Measurements from ENCODE around the gene UFD1. TPM values are rescaled to one million over a fixed set of nuclear protein-coding genes. Genes with fewer than 3 reads are reported as not detected.

The UFD1 gene
- total and polyA plus RNA-seq, 3 donors from 2014 or later = 46.1 to 86.6 (median 54.5) TPM

DNA sequence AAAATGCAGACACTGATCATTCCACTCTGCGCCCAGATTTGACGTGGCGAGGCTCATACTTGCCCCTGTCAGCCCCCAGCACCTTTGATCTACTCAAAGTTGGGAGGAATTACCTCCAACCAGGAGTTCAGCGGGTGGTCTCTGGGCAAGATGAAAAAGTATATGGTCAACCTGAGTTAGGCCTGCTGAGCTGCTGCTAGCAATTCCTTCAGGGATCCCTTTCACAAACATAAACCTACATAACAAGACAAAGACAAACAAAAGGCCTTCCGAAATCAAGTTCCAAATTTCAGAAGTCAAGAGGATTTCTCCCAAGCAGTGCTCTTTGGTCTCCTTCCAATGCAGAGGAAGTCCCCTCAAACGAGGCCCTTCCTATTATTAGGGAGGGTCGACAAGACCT lies 24.4 kb upstream of the UFD1 start:
- Histone ChIP-seq H3K4me3 (no peak overlapping the region), H3K36me3 (ENCODE audit: low read depth, missing control alignments) (no peaks in the 10 kb centered on the region), H3K4me1 (no peaks in the 10 kb centered on the region), H3K9me3 (no peaks in the 10 kb centered on the region), H3K27ac (no peak overlapping the region), H3K27me3 (no peaks in the 10 kb centered on the region)
- DNase-seq = no peak
- WGBS, 2 donors = 90 to 91% methylated on average over 7 of the region's 7 CpGs
- intact Hi-C loops (cut with DNase I; ENCODE audit: low total_unique reads) = no loop called here
- TF ChIP-seq CTCF (IDR thresholded peaks at IDR 0.05) = no peak
- no peak for TF ChIP-seq POLR2A (IDR thresholded peaks at IDR 0.05)

- no peaks in the 10 kb centered on the region for H3K36me3 ChIP-seq (ENCODE audit: low read depth, missing control alignments)
- no peaks in the 10 kb centered on the region for H3K9me3 ChIP-seq
- no peaks in the 10 kb centered on the region for H3K27me3 ChIP-seq
- no peak overlapping the region for H3K27ac ChIP-seq
- DNase-seq = no peak
- no peaks in the 10 kb centered on the region for H3K4me1 ChIP-seq
- no peak for TF ChIP-seq CTCF (IDR thresholded peaks at IDR 0.05)
- no peak for TF ChIP-seq POLR2A (IDR thresholded peaks at IDR 0.05)
- WGBS, 2 donors = 94 to 95% methylated on average over 3 of the region's 3 CpGs
- H3K4me3 ChIP-seq = no peak overlapping the region
- intact Hi-C loops (cut with DNase I; ENCODE audit: low total_unique reads) = no loop called here
These were observed 23.0 kb upstream of the UFD1 start for GRCh38 chr22:19501897-19502447.

DNA sequence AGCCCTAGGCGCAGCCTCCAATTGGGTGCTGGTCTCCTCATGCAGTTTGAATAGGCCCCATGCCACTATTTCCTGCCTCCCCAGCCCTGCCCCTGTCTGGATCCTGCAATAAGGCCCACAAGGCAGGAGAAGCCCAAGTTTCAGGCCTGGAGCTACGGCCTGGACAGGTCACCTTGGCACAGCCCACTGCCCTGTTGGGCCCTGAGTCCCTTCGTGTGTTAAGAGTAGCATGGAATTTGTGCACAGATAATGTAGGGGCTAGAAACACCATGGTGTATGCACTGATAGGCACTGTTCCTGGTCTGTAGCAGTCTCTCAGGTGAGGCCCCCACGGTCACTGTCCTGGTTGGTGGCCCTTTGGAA lies 20.9 kb upstream of the UFD1 start:
- no peaks in the 10 kb centered on the region for H3K4me1 ChIP-seq
- DNase-seq = no peak
- H3K27me3 ChIP-seq = no peaks in the 10 kb centered on the region
- WGBS, 2 donors = 96 to 100% methylated on average over 1 to 4 of the region's 4 CpGs
- intact Hi-C loops (cut with DNase I; ENCODE audit: low total_unique reads) = no loop called here
- TF ChIP-seq POLR2A (IDR thresholded peaks at IDR 0.05) (no peak), CTCF (IDR thresholded peaks at IDR 0.05) (no peak)
- H3K36me3 ChIP-seq (ENCODE audit: low read depth, missing control alignments) = no peaks in the 10 kb centered on the region
- H3K27ac ChIP-seq = no peak overlapping the region
- no peak overlapping the region for H3K4me3 ChIP-seq
- no peaks in the 10 kb centered on the region for H3K9me3 ChIP-seq

DNA sequence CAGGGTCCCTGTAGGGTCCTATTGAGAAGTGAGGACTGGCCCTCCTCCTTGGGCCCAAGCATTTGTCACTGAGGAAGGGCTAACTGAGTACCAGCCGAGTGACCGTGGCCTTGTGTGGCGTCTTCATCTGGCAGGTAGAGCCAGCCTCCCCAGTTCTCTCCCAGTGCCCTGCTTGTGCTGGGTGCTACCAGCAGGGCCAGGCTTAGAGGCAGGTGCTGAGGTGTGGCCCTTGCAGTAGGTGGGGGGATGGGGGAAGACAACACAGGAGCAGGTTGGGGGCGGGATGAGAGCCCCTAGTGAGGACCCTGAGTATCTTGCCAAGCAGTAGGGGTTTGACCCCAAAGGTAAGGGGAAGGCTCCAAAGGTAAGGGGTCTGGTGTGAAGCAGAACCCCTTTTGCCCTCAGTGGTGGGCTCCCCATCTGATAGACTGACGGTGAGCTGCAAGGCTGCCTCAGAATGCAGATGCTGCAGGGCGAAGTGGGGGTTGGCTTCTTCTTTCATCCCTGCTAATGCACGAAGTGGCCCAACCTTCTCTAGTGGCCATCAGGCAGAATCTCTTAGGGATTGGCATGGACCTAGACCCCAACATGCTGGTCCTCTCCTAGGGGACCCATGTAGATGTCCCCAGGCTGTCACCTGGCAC lies 20.4 kb upstream of the UFD1 start:
- WGBS, 2 donors = 97 to 98% methylated on average over 4 to 7 of the region's 7 CpGs
- H3K4me1 ChIP-seq = no peaks in the 10 kb centered on the region
- TF ChIP-seq POLR2A (IDR thresholded peaks at IDR 0.05) = no peak
- no peak for TF ChIP-seq CTCF (IDR thresholded peaks at IDR 0.05)
- no peaks in the 10 kb centered on the region for H3K36me3 ChIP-seq (ENCODE audit: low read depth, missing control alignments)
- H3K27me3 ChIP-seq = no peaks in the 10 kb centered on the region
- no peak overlapping the region for H3K27ac ChIP-seq
- no peaks in the 10 kb centered on the region for H3K9me3 ChIP-seq
- no peak overlapping the region for H3K4me3 ChIP-seq
- DNase-seq = no peak
- intact Hi-C loops (cut with DNase I; ENCODE audit: low total_unique reads) = no loop called here

DNA sequence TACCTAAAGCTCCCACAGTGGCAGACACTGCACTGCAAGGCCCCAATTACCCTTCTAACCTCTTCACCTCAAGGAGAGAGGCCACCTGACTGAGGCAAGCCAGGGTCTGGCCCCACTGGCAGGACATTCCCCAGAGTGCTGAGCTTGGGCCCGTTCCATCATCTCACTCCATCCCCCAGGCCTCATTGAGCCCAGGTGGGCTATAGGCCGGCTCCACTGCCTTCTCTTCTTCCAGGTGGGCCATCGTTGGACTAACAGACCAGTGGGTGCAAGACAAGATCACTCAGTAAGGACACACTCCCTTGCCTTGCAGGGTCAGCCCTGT lies 19.8 kb upstream of the UFD1 start:
- WGBS, 2 donors = 92% methylated on average over 3 of the region's 3 CpGs; no CpG with 5 or more reads in 1 of the 2 donors
- intact Hi-C loops (cut with DNase I; ENCODE audit: low total_unique reads) = no loop called here
- H3K36me3 ChIP-seq (ENCODE audit: low read depth, missing control alignments) = no peaks in the 10 kb centered on the region
- no peak for DNase-seq
- H3K9me3 ChIP-seq = no peaks in the 10 kb centered on the region
- no peak overlapping the region for H3K27ac ChIP-seq
- no peaks in the 10 kb centered on the region for H3K4me1 ChIP-seq
- H3K4me3 ChIP-seq = no peak overlapping the region
- no peaks in the 10 kb centered on the region for H3K27me3 ChIP-seq
- no peak for TF ChIP-seq POLR2A (IDR thresholded peaks at IDR 0.05)
- TF ChIP-seq CTCF (IDR thresholded peaks at IDR 0.05) = no peak
